ENCODE measurements around the gene S100A11.

The S100A11 gene

GRCh38 chr1:151984313-151984956, 52.4 kb downstream of the S100A11 start:
- DNase-seq (ENCODE audit: low read depth in 2 of 2): peak in 1 of 2 donors; percentile 27
